Heart right ventricle (tissue), 16 donors: ENCODE results near the gene SH3GL2. TPM values are rescaled to one million over a fixed set of nuclear protein-coding genes. Genes with fewer than 3 reads are reported as not detected.

ENCODE experiments used
- ATAC-seq, 8 donors: fragments of 200-7000 bp; cut with Tn5 transposase; one replicate each; pipeline ENCODE4 v1.9.1; 2020; ENCODE audit warnings: mild to moderate bottlenecking in 8 of 8, moderate library complexity in 8 of 8, moderate number of reproducible peaks in 1 of 8
- DNase-seq, 2 donors: peaks; one replicate each; pipeline ENCODE4 v3.0.0-alpha.2; 2020
- H3K27ac ChIP-seq, 10 donors: fragments of 200-600 bp; sonication (generic) in 2 of 10; one replicate each; pipeline versions ENCODE4 v1.5.0 to v1.8.0; 2020 to 2022; ENCODE audit warnings: mild to moderate bottlenecking in 3 of 10
- H3K27me3 ChIP-seq, 7 donors: fragments of 200-600 bp; one replicate each; pipeline ENCODE4 v1.8.0; 2021 to 2022; ENCODE audit warnings: mild to moderate bottlenecking in 2 of 7
- H3K36me3 ChIP-seq, 9 donors: fragments of 200-600 bp; sonication (generic) in 1 of 9; one replicate each; pipeline versions ENCODE4 v1.5.0 to v1.8.0; 2020 to 2022; ENCODE audit warnings: mild to moderate bottlenecking in 2 of 9
- H3K4me1 ChIP-seq, 9 donors: fragments of 200-600 bp; sonication (generic) in 1 of 9; one replicate each; pipeline versions ENCODE4 v1.5.0 to v1.8.0; 2020 to 2022; ENCODE audit warnings: mild to moderate bottlenecking in 4 of 9
- H3K4me3 ChIP-seq, 10 donors: fragments of 200-600 bp; sonication (generic) in 2 of 10; one replicate each; pipeline versions ENCODE4 v1.5.0 to v1.8.0; 2020 to 2022; ENCODE audit warnings: mild to moderate bottlenecking in 7 of 10, moderate library complexity in 2 of 10
- H3K9me3 ChIP-seq, 11 donors: fragments of 200-600 bp in 10 of 11; sonication (generic) in 2 of 11; one replicate each; pipeline versions ENCODE4 v1.5.0 to v1.8.0; 2013 to 2022; ENCODE audit warnings: mild to moderate bottlenecking in 2 of 11, control low read depth in 1 of 11, moderate library complexity in 1 of 11
- CTCF ChIP-seq, 9 donors: fragments of 200-600 bp; sonication (generic) in 2 of 9; IDR thresholded peaks; one replicate each; pipeline versions ENCODE4 v1.5.0 to v1.8.0; 2021 to 2022; ENCODE audit warnings: antibody characterized with exemption in 9 of 9, mild to moderate bottlenecking in 5 of 9, moderate library complexity in 1 of 9
- WGBS, 2 donors: extraction: QIAGEN DNeasy Blood & Tissue Kit; methylation state at CpG; one replicate each; pipeline ENCODE4 v1.1.7; 2013; ENCODE audit warnings: inconsistent platforms in 1 of 2; 5-methylcytosine and 5-hydroxymethylcytosine counted together
- intact Hi-C, 10 donors: fragments of 100-400 bp; cut with DNase I; formaldehyde crosslinking; loops; one replicate each; pipeline versions ENCODE4 v1.11.1 to v1.14.2; 2022
- polyA plus RNA-seq, 2 donors: library from polyadenylated mRNA; stranded (reverse); fragments of 200-250 nt; gene quantifications; one replicate each; pipeline ENCODE4 v1.2.3, GENCODE V29; 2013
- total RNA-seq, 10 donors: library from RNA; stranded (reverse); fragmentation: NEBNext Ultra II Directional in 3 of 10; extraction: Animal tissue kit (Norgen Biotek cat#: 25700) in 3 of 10; gene quantifications; one replicate each; pipeline versions ENCODE4 v1.2.1 to v1.2.4, GENCODE V29; 2021 to 2023
- donor health status: Arrhythmogenic right ventricular cardiomyopathy.
- donor health status: ischemic (EF 13 %, LVEDD 7.1; RV severe dilation, severe dysfunction).
- donor health status: healthy with polysubstance abuse.
- donor health status: DM: no; HTN: yes; CAD: no.
- donor health status: DM: no; HTN: no; CAD: no.
- donor health status: ischemic (EF 25% LVEDD 6.9; RV normal size, moderate dysfunction).
- donor health status: ischemic (EF 25% LVEDD 5.7; RV mildly dilated, moderate dysfunction).
- donor health status: healthy.
- donor health status: DM: yes; HTN: yes; CAD: no.
- donor health status: Ischemic cardiomyopathy.
- donor health status: ischemic (EF 35%, LVEDD 5.7; RV mildly dilated, moderate dysfunction).
- donor health status: nonischemic (EF 11% LVEDD 7.7; RV severe dilation, severe dysfunction).
- donor health status: DM: yes; HTN: yes; CAD: no.
- donor health status: PGD.
- donor health status: ischemic (EF 29% LVEDD 5.4; RV normal size, mild dysfunction).
- donor health status: nonischemic (EF 23%, LVEDD 6.1; RV moderate dilation, normal function).

Gene SH3GL2
- total and polyA plus RNA-seq, 12 donors = 0.73 to 14.6 (median 6.0) TPM; not detected in 1

DNA sequence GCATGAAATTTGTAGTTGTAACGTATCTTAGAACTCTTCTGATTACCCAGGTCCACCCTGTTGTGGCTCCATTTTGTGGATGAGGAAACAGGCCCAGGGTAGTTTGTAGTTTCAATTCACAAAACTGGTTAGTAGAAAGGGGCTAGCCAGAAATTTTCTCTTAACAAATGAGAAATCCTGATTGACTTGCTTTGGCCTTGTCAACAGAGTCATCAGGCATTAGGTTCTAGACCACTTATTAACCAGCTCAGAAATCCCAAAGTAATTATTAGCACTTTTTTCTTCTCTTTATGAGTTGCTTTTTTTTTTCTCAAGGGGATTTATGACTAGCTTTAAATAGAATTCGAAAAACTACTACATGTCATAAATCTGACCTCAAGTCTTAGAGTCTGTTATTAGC lies 160.2 kb downstream of the SH3GL2 start:
- 72% methylated on average over 2 of the region's 2 CpGs for WGBS, 2 donors
- Histone ChIP-seq H3K36me3 (no peaks in the 10 kb centered on the region), H3K4me1 (no peaks in the 10 kb centered on the region), H3K27ac (no peak overlapping the region), H3K4me3 (no peak overlapping the region), H3K27me3 (no peaks in the 10 kb centered on the region), H3K9me3 (no peaks in the 10 kb centered on the region)
- ATAC-seq = no peak
- no peak for DNase-seq
- TF ChIP-seq CTCF (IDR thresholded peaks at IDR 0.05) = no peak
- intact Hi-C loops = no loop called here

DNA sequence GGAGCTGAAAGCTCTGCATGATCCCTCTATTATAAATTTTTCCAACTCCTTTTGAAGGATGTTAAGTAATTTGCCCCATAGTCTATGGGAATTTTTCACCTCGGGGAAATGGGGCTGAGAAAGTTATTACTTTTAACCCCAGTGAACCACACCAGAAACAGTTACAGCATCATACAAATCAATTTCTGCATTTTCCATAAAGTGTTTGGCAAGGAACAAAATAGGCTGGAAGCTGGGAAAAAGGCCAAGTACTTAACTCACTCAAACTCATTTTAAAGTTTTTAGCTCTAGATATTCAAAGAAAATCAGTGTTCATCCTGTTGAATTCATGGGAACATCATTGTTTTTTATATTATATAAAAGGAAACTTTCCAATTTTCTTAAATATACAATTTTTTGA lies 160.9 kb downstream of the SH3GL2 start:
- Histone ChIP-seq H3K4me1 (no peaks in the 10 kb centered on the region), H3K27me3 (no peaks in the 10 kb centered on the region), H3K36me3 (no peaks in the 10 kb centered on the region), H3K27ac (no peak overlapping the region), H3K9me3 (no peaks in the 10 kb centered on the region), H3K4me3 (no peak overlapping the region)
- DNase-seq (no peak), ATAC-seq (no peak)
- TF ChIP-seq CTCF (IDR thresholded peaks at IDR 0.05) = no peak
- WGBS, 2 donors = 39 to 54% methylated on average over 1 of the region's 1 CpG
- intact Hi-C loops = no loop called here

DNA sequence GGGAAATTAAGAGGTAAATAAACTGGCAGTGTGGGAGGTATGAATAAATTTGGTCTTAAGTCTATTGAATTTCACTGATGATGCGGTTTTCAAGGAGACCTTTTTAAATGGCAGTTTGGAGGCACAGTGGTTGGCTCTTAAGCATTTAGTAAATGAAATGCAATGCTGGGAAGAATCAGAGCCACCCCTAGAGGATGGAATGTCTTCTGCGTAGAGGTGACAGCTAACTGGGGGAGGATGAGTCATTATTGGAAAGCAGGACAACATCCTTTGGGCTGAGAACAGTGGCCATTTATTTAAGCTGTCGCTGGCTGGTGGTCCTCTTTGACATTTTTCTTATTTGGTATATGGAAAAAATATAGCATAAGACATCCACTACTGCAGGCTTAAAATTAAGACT lies 163.2 kb downstream of the SH3GL2 start:
- no peak overlapping the region for H3K27ac ChIP-seq
- ATAC-seq = no peak
- WGBS, 2 donors = 37 to 39% methylated on average over 3 of the region's 3 CpGs
- no peaks in the 10 kb centered on the region for H3K9me3 ChIP-seq
- no peak overlapping the region for H3K4me3 ChIP-seq
- H3K27me3 ChIP-seq = no peaks in the 10 kb centered on the region
- no peaks in the 10 kb centered on the region for H3K4me1 ChIP-seq
- TF ChIP-seq CTCF (IDR thresholded peaks at IDR 0.05) = no peak
- intact Hi-C loops = no loop called here
- no peak for DNase-seq
- H3K36me3 ChIP-seq = no peaks in the 10 kb centered on the region

DNA sequence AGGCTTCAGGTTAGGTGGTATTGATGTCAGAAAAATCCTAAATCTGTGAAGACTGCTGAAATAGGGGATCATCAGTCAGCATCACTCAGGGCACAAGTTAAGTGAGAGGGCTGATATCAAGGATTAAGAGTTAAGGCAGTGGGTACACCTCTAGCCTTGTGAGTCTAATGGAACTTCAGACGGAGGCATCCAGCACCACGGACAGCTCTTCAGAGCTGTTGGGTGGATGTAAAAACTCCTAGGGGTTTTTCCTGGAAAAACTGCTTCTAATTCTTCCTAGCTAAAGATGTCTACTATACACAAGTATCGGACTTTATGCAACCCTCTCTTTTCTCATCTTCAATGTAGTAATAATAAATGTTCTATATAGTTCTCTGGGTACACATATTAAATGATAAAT lies 165.9 kb downstream of the SH3GL2 start:
- DNase-seq = no peak
- no peaks in the 10 kb centered on the region for H3K36me3 ChIP-seq
- H3K9me3 ChIP-seq = no peaks in the 10 kb centered on the region
- no peak overlapping the region for H3K4me3 ChIP-seq
- WGBS, 2 donors = 19 to 30% methylated on average over 3 of the region's 3 CpGs
- H3K27ac ChIP-seq = no peak overlapping the region
- intact Hi-C loops = no loop called here
- no peak for TF ChIP-seq CTCF (IDR thresholded peaks at IDR 0.05)
- no peaks in the 10 kb centered on the region for H3K27me3 ChIP-seq
- no peaks in the 10 kb centered on the region for H3K4me1 ChIP-seq
- no peak for ATAC-seq

GRCh38 chr9:17750269-17750668 lies 171.4 kb downstream of the SH3GL2 start:
- 61 to 75% methylated on average over 3 of the region's 3 CpGs for WGBS, 2 donors
- Histone ChIP-seq H3K4me3 (no peak overlapping the region), H3K9me3 (peaks cover 0 to 16% (median 2%) of the 10 kb centered on the region in 11 donors), H3K36me3 (no peaks in the 10 kb centered on the region), H3K4me1 (no peaks in the 10 kb centered on the region), H3K27me3 (no peaks in the 10 kb centered on the region), H3K27ac (no peak overlapping the region)
- no peak for TF ChIP-seq CTCF (IDR thresholded peaks at IDR 0.05)
- ATAC-seq (no peak), DNase-seq (no peak)
- intact Hi-C loops = no loop called here
